Loucy (cell line): ENCODE results near the gene ENC1.

Experiments used
- EZH2phosphoT487 ChIP-seq: fragments of 200-600 bp; IDR thresholded peaks from 2 replicates; pipeline ENCODE4 v1.6.1; 2018; ENCODE audit warnings: antibody characterized with exemption, mild to moderate bottlenecking, moderate library complexity, borderline replicate concordance
- TF ChIP-seq, protein P1 (sequence below): fragments of 200-600 bp; sonication (generic); conservative IDR thresholded peaks from 2 replicates; pipeline ENCODE4 v1.5.1; 2014; ENCODE audit warnings: mild to moderate bottlenecking, antibody characterized with exemption, low read length

DNA sequence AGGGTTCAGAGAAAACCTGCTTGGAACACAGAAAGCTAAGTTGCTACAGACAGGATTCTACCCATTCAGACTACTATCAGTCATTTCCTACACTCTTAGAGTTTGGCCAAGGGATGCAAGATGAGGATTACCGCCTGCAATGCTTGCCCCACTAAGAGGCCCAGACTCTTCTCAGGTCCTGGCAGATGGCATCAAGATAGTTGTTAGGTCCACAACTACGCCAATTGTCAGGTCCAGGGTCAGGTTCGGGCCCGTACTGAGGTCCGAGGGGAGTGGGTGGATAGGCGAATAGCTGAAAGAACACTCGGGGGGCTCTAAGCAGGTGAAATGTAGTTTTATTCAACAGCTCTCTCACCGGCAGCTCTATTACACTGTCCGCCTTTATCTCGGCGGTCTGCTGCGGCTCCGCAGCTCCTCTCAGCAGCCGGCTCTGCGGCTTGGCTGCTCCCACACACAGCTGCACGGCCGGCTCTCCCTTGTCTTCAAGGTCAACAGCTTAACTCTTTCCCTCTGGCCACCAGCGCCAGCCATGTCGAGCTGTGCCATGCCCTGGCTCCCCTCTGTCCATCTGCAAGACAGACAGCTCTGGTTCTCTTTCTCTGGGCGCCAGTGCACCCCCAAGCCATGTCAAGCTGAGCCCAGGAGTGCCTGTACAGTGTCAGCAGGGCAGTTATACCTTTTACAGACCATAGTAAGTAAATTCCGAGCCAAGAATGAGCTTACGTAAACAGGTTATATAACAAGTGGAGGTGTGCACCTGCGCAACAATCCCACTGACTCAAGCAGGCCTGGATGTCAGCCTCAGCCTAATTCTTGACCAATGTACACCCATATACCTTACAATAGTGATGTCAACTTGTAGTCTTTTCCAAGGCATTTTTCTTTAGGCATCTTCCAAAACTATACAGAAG lies 24.0 kb downstream of the ENC1 start:
- TF ChIP-seq EZH2phosphoT487: no peak
- TF ChIP-seq, protein P1, sequence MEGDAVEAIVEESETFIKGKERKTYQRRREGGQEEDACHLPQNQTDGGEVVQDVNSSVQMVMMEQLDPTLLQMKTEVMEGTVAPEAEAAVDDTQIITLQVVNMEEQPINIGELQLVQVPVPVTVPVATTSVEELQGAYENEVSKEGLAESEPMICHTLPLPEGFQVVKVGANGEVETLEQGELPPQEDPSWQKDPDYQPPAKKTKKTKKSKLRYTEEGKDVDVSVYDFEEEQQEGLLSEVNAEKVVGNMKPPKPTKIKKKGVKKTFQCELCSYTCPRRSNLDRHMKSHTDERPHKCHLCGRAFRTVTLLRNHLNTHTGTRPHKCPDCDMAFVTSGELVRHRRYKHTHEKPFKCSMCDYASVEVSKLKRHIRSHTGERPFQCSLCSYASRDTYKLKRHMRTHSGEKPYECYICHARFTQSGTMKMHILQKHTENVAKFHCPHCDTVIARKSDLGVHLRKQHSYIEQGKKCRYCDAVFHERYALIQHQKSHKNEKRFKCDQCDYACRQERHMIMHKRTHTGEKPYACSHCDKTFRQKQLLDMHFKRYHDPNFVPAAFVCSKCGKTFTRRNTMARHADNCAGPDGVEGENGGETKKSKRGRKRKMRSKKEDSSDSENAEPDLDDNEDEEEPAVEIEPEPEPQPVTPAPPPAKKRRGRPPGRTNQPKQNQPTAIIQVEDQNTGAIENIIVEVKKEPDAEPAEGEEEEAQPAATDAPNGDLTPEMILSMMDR: no peak
